NCI-H345 (cell line): ENCODE results near the gene CFAP57.

Experiments used
- DNase-seq: peaks from one replicate; lab custom pipeline; 2025; lab: John Stamatoyannopoulos, UW

The CFAP57 gene

GRCh38 chr1:43227143-43227764 is 55.1 kb downstream of the CFAP57 start:
- DNase-seq: peak; percentile 82

DNA sequence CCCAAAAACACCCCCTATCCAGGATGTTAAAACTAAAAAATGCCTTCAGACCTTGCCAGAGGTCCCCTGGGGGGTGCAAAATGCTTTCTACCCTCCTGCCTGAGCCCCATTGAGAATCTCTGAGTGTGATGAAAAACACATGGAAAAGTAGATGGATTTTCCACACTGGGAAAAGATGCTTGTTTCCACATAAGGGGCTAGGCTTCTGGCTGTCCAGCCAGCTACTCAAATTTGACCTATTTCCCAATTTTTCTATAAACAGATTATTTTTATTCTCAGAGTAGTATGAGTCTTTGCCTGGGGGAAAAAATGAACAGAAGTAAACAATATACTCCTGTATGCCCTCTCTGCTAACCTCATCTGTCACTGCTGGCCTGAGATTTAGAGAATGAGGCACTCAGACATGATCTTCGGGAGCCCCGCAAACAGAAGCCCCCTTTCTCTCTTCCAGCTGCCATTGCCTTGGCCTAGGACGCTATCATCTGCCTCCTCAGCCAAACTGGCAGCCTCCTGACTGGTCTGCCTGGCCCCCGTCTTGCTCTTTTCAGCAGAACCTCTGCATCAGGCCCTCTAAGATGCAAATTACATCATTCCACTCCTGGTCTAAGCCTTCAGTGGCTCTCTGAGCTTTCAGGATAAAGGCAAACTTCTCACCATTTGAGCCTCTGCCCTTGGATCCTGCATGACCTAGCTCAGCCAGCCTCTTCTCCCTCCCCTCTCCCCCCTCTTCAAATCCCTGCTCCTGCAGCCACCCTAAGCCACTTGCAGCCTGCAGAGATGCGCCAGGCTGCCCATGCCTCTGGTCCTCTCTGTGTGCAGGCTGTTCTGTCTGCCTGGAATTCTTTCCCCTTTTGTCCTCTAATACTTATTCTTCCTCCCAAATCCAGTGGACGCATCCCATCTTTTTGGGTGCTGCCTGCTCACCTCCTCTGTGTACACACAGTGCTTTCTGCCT is 58.0 kb downstream of the CFAP57 start:
- DNase-seq: no peak

- DNase-seq: no peak
Observed at GRCh38 chr1:43232074-43232473, 59.9 kb downstream of the CFAP57 start.

DNA sequence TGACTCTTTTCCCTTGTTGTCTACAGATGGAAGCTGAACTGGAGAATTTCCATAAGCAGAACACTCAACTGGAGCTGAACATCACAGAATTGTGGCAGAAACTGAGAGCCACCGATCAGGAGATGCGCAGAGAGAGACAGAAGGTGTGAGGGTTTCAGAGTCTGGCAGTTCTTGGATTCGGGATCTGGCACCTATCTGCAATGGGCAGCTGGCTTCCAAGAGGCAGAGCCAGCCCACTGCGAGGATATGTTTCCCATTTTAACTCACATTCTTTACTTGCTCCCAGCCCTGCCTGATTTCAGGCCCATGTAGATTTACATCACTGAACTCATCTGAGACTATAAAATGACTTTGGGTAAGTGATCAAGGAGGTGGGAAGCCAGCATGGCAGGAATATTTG is 60.4 kb downstream of the CFAP57 start:
- DNase-seq: no peak

DNA sequence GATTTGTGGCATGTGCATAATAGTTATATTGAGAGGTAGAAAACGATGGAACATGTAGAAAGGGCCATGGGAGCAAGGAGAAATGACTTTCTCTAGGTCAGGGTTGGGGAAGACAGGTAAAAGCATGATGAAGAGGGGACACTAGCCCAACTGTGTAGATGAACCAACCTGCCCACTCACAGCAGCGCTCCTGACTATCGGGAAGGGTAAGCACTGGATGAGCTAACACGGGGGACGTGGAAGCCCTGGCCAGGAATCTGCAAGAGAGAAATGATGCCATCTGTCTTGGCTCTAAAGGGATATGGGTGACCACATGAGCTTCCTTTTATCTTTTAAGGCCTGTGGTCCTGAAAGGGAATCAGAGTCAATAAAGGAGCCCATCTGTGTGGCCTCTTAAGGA is 61.5 kb downstream of the CFAP57 start:
- no peak for DNase-seq

GRCh38 chr1:43234267-43234666 is 62.1 kb downstream of the CFAP57 start:
- DNase-seq: no peak

DNA sequence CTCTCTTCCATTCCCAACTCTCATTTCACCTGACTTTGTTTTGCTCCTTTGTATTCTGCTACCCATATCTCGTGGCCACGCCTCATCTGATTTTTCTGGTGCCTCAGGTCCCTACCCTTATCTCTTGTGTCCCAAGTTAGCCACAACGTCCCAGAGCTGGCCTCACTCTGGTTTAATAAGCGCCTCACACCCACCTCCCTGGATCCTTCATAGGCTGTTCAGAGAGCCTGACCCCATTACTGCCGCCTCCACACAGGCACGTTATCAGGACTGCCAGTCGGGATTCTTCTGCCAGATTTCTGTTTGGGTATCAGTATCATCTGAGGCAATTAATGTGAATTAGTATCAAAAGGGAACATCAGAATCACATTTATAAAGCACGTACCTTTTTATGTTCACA is 62.9 kb downstream of the CFAP57 start:
- no peak for DNase-seq

GRCh38 chr1:43235451-43236121 is 63.5 kb downstream of the CFAP57 start:
- DNase-seq: peak; percentile 85

DNA sequence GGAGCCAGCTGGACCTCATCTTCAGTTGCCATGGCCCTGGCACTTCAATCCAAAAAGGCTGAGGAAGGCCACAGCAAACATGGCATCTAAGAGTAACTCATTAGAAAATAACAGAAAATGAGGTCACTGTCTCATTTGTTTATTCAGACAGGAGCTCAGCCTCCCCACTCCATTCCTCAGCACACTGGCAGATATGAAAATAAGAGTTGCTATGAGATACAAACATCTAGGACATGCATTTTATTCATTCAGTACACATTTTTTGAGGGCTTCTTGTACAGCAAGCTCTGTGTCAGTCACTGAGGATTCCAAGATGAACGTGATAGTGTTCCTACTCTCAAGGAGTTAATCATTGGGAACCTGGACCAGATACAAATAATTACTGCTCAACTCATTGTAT is 65.0 kb downstream of the CFAP57 start:
- DNase-seq: no peak

- no peak for DNase-seq
Observed at GRCh38 chr1:43238085-43238484, 66.0 kb downstream of the CFAP57 start.

DNA sequence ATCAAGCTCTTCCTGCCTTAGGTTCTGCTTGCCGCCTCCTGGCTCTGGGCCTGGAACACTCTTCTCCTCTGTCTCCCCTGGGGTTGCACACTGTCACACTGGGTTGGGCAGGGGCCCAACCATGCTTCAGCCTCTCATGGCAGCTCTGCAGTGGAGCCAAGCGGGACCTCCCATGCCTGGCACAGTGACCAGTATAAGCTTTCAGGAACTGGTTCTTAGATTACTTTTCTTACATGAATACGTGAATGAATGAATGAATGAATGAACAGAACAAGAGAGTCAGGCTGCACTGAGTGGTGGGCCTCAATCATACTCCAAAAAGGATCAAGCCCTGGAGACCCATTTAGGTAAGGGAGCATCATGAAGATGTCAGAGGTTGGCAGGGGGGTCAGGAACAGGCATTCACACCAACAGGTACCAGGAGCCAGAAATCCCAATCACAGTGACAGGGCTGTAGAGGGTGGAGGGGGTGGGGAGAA is 66.9 kb downstream of the CFAP57 start:
- DNase-seq: no peak

- no peak for DNase-seq
Observed at GRCh38 chr1:43239484-43239883, 67.4 kb downstream of the CFAP57 start.

DNA sequence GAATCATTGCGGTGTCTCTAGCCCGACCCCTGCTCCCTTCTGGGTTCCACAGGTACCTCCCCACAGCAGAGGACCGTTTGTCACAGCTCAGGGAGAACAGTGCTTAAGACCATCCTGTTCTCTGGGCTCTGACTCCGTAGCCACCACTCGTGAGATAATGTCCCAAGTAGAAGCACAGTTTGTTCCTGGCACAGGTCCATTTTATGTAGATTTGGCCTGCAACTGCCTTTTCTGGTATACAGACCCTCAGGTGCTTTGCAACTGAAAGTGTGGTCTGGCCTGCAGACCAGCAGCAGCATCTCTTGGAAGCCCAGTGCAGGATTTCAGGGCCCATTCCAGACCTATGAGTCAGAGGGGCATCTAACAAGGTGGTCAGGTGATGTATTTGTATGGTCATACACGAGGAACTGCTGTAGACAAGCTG is 69.3 kb downstream of the CFAP57 start:
- DNase-seq: no peak

DNA sequence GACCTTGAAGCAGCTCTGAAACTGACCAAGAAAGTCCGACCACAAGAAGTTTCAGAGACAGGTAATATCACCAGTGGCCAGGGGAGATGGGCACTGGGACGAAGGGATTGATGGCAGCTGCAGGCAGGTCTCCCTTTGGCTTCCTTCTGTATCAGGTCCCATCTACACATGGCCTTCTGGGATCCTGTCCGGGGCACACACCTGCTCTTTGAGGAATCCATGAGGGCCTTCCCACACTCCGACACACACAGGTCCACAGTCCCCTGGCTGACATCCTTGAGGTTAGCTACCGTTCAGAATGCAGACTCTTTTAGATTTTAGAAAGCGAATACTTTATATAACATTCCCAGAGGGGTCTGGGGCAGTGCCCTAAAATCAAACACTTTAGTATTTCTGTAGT is 71.2 kb downstream of the CFAP57 start:
- no peak for DNase-seq

- no peak for DNase-seq
Observed at GRCh38 chr1:43246466-43247213, 74.5 kb downstream of the CFAP57 start.

DNA sequence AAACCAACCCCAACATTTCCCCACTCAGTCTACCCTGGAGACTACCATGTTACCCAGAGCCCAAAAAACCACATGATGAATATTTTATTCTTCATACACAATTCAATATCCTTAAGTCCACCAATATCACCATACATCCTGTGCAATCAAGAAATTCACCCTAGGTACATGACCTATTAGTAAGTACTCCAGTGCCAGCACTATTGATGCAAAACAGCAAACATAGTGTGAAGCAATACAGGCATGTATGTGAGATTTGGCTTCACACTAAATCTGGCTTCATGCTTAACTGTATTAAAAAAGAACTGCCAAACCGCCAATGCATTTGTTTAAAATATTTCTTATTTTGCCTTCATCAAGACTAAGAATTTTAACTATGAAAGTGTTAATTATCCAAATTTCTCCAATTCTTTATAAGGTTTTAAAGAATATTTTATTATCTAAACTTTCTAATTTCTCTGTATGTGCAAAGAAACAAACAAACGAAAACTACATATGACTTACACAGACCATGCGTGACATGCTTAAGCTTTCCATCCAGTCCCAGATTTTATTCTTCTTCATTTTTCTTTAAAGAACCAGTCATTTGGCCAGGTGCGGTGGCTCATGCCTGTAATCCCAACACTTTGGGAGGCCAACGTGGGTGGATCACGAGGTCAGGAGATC is 75.3 kb downstream of the CFAP57 start:
- DNase-seq: no peak

DNA sequence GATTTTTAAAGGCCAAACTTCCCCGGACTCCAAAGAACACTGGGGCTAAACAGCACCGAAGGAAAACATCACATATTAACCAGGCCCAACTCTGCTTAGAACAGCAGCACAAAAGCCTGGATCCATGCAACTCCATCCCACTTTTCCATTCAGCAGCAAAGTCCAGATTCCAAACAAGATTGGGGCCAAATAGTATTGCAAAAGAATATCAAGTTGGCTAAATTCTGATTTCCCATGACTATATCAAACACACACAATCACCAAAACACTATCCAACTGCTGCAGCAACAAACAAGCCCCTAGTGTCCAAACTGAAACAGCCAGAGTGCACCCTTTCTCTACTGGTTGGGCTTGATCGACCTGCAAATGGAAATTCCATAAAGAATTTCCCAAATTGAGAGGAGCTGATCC is 78.2 kb downstream of the CFAP57 start:
- DNase-seq: no peak

- no peak for DNase-seq
Observed at GRCh38 chr1:43251024-43251423, 78.9 kb downstream of the CFAP57 start.

DNA sequence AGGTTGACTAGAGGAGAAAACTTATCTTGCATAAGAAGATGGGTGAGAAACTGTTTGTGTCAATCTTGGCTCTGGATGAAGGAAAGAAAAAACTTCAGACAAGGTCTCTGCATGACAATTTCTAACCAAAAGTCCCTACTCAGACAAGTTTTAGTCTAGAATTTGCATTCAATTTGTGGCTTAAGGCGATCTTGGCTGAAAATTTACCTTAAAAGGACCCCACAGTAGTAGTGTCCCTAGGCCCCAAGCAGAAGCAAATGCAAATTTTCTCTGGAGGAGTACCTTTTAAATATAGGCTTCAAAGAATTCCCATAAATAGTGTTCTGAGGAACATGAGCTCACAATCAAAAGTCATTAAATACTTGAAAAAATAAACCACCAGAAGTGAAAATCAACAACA is 80.1 kb downstream of the CFAP57 start:
- DNase-seq: no peak

DNA sequence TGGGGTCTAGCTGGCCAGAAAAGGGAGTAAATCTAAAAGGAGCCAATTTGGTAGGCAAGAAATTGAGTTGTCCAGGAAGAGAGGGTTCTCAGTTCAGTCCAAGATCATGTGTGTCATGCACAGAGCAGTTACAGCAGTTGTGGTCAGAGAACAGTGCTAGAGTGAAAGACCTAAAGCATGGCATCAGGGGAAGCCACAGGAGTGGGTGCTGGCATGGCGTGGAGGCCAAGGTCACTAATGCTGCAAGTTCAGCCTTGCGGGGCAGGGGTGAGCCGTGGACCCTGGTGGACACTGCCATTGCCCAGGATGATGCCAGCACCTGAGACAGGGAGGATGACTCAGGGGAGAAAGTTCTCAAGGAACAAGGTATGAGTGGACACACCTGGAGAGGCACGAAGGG is 81.0 kb downstream of the CFAP57 start:
- DNase-seq: no peak

DNA sequence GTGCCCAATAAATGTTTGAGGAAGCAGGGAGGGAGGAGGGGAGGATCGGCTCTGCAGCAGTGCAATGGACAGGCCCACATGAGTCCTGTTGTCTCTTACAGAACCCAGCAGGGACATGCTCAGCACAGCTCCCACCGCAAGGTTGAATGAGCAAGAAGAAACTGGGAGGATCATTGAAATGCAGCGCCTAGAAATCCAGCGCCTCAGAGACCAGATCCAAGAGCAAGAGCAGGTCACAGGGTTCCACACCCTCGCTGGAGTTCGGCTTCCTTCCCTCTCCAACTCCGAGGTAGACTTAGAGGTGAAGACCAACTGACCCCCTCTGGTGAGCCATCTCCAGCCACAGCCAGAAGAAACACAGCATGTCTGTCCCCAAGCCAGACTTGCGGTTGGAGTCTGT is 81.7 kb downstream of the CFAP57 start:
- DNase-seq: no peak
